BE2C (cell line): Measurements from ENCODE around the gene LCT.

Experiments used
- DNase-seq: peaks from one replicate; pipeline ENCODE4 v3.0.0-alpha.2; 2020
- H3K27me3 ChIP-seq: fragments of 250-450 bp; sonication (Bioruptor Pico); 2 replicates; pipeline ENCODE4 v1.5.1; 2020; ENCODE audit warnings: mild to moderate bottlenecking
- H3K36me3 ChIP-seq: fragments of 250-450 bp; sonication (Bioruptor Pico); 2 replicates; pipeline ENCODE4 v1.5.1; 2020; ENCODE audit warnings: mild to moderate bottlenecking
- H3K4me1 ChIP-seq: fragments of 250-450 bp; sonication (Bioruptor Pico); 2 replicates; pipeline ENCODE4 v1.5.1; 2020
- H3K4me3 ChIP-seq: 2 replicates; pipeline ENCODE4 v1.5.1; 2011; ENCODE audit warnings: low read depth, low read length
- H3K9me3 ChIP-seq: fragments of 250-450 bp; sonication (Bioruptor Pico); 2 replicates; pipeline ENCODE4 v1.5.1; 2020
- TF ChIP-seq, protein P1 (sequence below): IDR thresholded peaks from 2 replicates; pipeline ENCODE4 v1.5.1; 2012; ENCODE audit warnings: mild to moderate bottlenecking, low read depth, low read length

LCT gene

GRCh38 chr2:135850892-135851668 is 14.1 kb upstream of the LCT start:
- Histone ChIP-seq H3K9me3 (no peaks in the 10 kb centered on the region), H3K4me3 (no peak overlapping the region), H3K27me3 (no peaks in the 10 kb centered on the region), H3K36me3 (peaks cover 15% of the 10 kb centered on the region), H3K4me1 (no peaks in the 10 kb centered on the region)
- TF ChIP-seq, protein P1, sequence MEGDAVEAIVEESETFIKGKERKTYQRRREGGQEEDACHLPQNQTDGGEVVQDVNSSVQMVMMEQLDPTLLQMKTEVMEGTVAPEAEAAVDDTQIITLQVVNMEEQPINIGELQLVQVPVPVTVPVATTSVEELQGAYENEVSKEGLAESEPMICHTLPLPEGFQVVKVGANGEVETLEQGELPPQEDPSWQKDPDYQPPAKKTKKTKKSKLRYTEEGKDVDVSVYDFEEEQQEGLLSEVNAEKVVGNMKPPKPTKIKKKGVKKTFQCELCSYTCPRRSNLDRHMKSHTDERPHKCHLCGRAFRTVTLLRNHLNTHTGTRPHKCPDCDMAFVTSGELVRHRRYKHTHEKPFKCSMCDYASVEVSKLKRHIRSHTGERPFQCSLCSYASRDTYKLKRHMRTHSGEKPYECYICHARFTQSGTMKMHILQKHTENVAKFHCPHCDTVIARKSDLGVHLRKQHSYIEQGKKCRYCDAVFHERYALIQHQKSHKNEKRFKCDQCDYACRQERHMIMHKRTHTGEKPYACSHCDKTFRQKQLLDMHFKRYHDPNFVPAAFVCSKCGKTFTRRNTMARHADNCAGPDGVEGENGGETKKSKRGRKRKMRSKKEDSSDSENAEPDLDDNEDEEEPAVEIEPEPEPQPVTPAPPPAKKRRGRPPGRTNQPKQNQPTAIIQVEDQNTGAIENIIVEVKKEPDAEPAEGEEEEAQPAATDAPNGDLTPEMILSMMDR, result no peak
- no peak for DNase-seq

DNA sequence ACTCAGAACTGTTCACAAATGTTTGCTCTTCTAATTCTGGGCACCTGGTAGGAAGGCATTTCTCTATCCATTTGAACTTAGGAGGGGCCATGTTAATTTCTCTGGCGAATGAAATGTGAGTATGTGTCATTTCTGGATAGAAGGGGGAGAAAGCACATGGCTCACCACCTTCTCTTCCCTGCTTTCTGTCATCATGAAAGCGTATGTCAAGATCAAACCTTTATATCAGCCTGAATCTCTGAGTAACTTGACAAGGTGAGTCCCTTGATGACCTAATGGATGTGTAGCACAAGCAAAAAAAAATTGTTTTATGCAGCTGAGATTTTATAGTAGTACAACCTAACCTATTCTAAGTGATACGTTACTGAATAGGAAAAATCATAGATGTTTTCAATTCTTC is 12.1 kb upstream of the LCT start:
- no peak overlapping the region for H3K4me3 ChIP-seq
- DNase-seq, result no peak
- H3K36me3 ChIP-seq, result peaks cover 21% of the 10 kb centered on the region
- no peaks in the 10 kb centered on the region for H3K9me3 ChIP-seq
- H3K27me3 ChIP-seq, result no peaks in the 10 kb centered on the region
- no peaks in the 10 kb centered on the region for H3K4me1 ChIP-seq
- TF ChIP-seq, protein P1, result no peak

DNA sequence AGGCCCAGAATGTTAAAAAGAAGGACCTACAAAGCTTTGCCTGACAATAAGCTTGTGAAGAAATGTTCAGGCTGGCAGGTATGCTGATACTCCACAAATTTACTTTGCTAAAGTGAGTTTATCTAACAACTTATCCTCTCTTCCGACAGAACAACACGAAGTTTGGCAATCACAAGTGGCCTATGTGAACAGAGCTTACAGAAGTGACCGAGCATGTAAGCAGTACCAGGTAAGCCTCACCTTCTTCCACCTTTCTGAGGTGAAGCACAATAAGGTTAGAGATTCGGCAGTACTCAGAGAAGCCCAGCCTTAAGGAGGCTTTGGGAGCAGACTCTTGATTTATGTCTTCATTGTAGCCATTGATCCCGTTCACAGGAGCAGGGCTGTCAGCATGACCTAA is 9.0 kb upstream of the LCT start:
- DNase-seq, result no peak
- Histone ChIP-seq H3K27me3 (no peaks in the 10 kb centered on the region), H3K36me3 (peaks cover 20% of the 10 kb centered on the region), H3K9me3 (no peaks in the 10 kb centered on the region), H3K4me1 (no peaks in the 10 kb centered on the region), H3K4me3 (no peak overlapping the region)
- TF ChIP-seq, protein P1, result no peak

DNA sequence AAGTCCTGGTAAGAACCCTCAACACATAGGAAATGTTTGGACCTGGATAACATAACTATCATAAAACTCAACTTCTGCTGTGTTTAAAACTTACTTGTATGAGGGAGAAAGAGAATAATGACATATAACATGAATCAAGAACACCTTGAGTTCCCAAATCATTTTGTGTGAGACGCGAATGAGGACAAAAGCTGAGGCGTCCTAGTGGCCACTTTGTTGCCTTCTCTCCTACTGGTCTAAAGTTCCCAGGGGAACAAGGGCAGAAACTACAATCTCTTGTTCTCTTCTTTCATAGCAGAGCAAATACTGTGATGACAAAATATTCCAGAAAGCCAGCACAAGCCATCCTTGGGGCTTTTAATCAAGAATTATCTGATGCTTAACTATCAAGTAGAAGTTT is 8.3 kb upstream of the LCT start:
- Histone ChIP-seq H3K27me3 (no peaks in the 10 kb centered on the region), H3K9me3 (no peaks in the 10 kb centered on the region), H3K36me3 (peaks cover 24% of the 10 kb centered on the region), H3K4me1 (no peaks in the 10 kb centered on the region), H3K4me3 (no peak overlapping the region)
- DNase-seq, result no peak
- TF ChIP-seq, protein P1, result no peak

GRCh38 chr2:135844301-135844895 is 7.4 kb upstream of the LCT start:
- Histone ChIP-seq H3K36me3 (peaks cover 22% of the 10 kb centered on the region), H3K4me1 (no peaks in the 10 kb centered on the region), H3K4me3 (no peak overlapping the region), H3K27me3 (no peaks in the 10 kb centered on the region), H3K9me3 (no peaks in the 10 kb centered on the region)
- TF ChIP-seq, protein P1, result no peak
- DNase-seq, result no peak

- no peak for DNase-seq
- Histone ChIP-seq H3K27me3 (no peaks in the 10 kb centered on the region), H3K4me3 (no peak overlapping the region), H3K4me1 (no peaks in the 10 kb centered on the region), H3K9me3 (no peaks in the 10 kb centered on the region), H3K36me3 (peaks cover 16% of the 10 kb centered on the region)
- TF ChIP-seq, protein P1, result no peak
These were observed 6.7 kb upstream of the LCT start for GRCh38 chr2:135843671-135844070.
